ENCODE results near the gene SLC6A18. TPM values are rescaled to one million over a fixed set of nuclear protein-coding genes. Genes with fewer than 3 reads are reported as not detected.
"Not testable (repeated sequence)": the region's sequence is repeated elsewhere in the genome, so short reads cannot be mapped to it uniquely, and the experiment has no call there.

SLC6A18 gene
- total RNA-seq, 1 donor from 2014 or later: not detected

GRCh38 chr5:1290956-1291355 is 65.8 kb downstream of the SLC6A18 start:
- not testable (repeated sequence) for H3K9me3 Mint-ChIP-seq (ENCODE audit: unreplicated experiment); H3K36me3 Mint-ChIP-seq (ENCODE audit: low read depth, unreplicated experiment); H4K20me1 ChIP-seq (ENCODE audit: insufficient read depth, low read length); H3K27ac Mint-ChIP-seq (ENCODE audit: unreplicated experiment); H3K36me3 ChIP-seq (ENCODE audit: insufficient read depth, low read length); H3K4me1 Mint-ChIP-seq (ENCODE audit: low read depth, unreplicated experiment); H3K27ac ChIP-seq (ENCODE audit: low read depth, low read length); FAIRE-seq; H3K27me3 ChIP-seq (ENCODE audit: insufficient read depth, low read length); H3K4me3 ChIP-seq (ENCODE audit: insufficient read depth, low read depth, low read length); H3K4me2 ChIP-seq (ENCODE audit: low read length); H3K9ac ChIP-seq (ENCODE audit: low read length); H3K4me1 ChIP-seq (ENCODE audit: insufficient read depth, low read length); H3K4me3 Mint-ChIP-seq (ENCODE audit: unreplicated experiment); H2AFZ ChIP-seq (ENCODE audit: low read depth, low read length); H3K79me2 ChIP-seq (ENCODE audit: insufficient read depth, low read length); DNase-seq (ENCODE audit: low read depth); H3K9me3 ChIP-seq (ENCODE audit: insufficient read depth, low read depth, low read length)
- H3K27me3 Mint-ChIP-seq (ENCODE audit: low read depth, unreplicated experiment): peaks cover 21% of the 10 kb centered on the region

- Histone ChIP-seq H3K9me3 (ENCODE audit: insufficient read depth, low read depth, low read length) (no peaks in the 10 kb centered on the region), H3K4me2 (ENCODE audit: low read length) (no peak overlapping the region), H3K27me3 (ENCODE audit: insufficient read depth, low read length) (peaks cover 9% of the 10 kb centered on the region), H3K4me1 (ENCODE audit: insufficient read depth, low read length) (no peaks in the 10 kb centered on the region), H3K4me3 (ENCODE audit: insufficient read depth, low read depth, low read length) (no peak overlapping the region), H3K27ac (ENCODE audit: low read depth, low read length) (no peak overlapping the region), H4K20me1 (ENCODE audit: insufficient read depth, low read length) (no peaks in the 10 kb centered on the region), H3K79me2 (ENCODE audit: insufficient read depth, low read length) (no peaks in the 10 kb centered on the region), H2AFZ (ENCODE audit: low read depth, low read length) (no peak overlapping the region), H3K36me3 (ENCODE audit: insufficient read depth, low read length) (no peaks in the 10 kb centered on the region), H3K9ac (ENCODE audit: low read length) (no peak overlapping the region)
- no peak for DNase-seq (ENCODE audit: low read depth)
- Mint-ChIP-seq H3K27ac (ENCODE audit: unreplicated experiment) (no peak overlapping the region), H3K36me3 (ENCODE audit: low read depth, unreplicated experiment) (peaks cover 2% of the 10 kb centered on the region), H3K27me3 (ENCODE audit: low read depth, unreplicated experiment) (peaks cover 25% of the 10 kb centered on the region), H3K4me3 (ENCODE audit: unreplicated experiment) (no peak overlapping the region), H3K4me1 (ENCODE audit: low read depth, unreplicated experiment) (no peaks in the 10 kb centered on the region), H3K9me3 (ENCODE audit: unreplicated experiment) (peaks cover 3% of the 10 kb centered on the region)
- no peak for TF ChIP-seq EZH2 (IDR thresholded peaks at IDR 0.05; ENCODE audit: insufficient read depth, low read length)
- TF ChIP-seq, protein P1, sequence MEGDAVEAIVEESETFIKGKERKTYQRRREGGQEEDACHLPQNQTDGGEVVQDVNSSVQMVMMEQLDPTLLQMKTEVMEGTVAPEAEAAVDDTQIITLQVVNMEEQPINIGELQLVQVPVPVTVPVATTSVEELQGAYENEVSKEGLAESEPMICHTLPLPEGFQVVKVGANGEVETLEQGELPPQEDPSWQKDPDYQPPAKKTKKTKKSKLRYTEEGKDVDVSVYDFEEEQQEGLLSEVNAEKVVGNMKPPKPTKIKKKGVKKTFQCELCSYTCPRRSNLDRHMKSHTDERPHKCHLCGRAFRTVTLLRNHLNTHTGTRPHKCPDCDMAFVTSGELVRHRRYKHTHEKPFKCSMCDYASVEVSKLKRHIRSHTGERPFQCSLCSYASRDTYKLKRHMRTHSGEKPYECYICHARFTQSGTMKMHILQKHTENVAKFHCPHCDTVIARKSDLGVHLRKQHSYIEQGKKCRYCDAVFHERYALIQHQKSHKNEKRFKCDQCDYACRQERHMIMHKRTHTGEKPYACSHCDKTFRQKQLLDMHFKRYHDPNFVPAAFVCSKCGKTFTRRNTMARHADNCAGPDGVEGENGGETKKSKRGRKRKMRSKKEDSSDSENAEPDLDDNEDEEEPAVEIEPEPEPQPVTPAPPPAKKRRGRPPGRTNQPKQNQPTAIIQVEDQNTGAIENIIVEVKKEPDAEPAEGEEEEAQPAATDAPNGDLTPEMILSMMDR (IDR thresholded peaks at IDR 0.05; ENCODE audit: insufficient read depth, low read depth, low read length): no peak
- FAIRE-seq: no peak
These were observed 66.5 kb downstream of the SLC6A18 start for GRCh38 chr5:1291611-1292080.

GRCh38 chr5:1292139-1292538 is 67.0 kb downstream of the SLC6A18 start:
- DNase-seq (ENCODE audit: low read depth): no peak
- Histone ChIP-seq H3K27ac (ENCODE audit: low read depth, low read length) (no peak overlapping the region), H3K79me2 (ENCODE audit: insufficient read depth, low read length) (no peaks in the 10 kb centered on the region), H2AFZ (ENCODE audit: low read depth, low read length) (no peak overlapping the region), H3K36me3 (ENCODE audit: insufficient read depth, low read length) (no peaks in the 10 kb centered on the region), H3K4me2 (ENCODE audit: low read length) (no peak overlapping the region), H3K4me1 (ENCODE audit: insufficient read depth, low read length) (no peaks in the 10 kb centered on the region), H3K27me3 (ENCODE audit: insufficient read depth, low read length) (peaks cover 9% of the 10 kb centered on the region), H3K9me3 (ENCODE audit: insufficient read depth, low read depth, low read length) (no peaks in the 10 kb centered on the region), H4K20me1 (ENCODE audit: insufficient read depth, low read length) (no peaks in the 10 kb centered on the region), H3K4me3 (ENCODE audit: insufficient read depth, low read depth, low read length) (no peak overlapping the region), H3K9ac (ENCODE audit: low read length) (no peak overlapping the region)
- Mint-ChIP-seq H3K36me3 (ENCODE audit: low read depth, unreplicated experiment) (peaks cover 2% of the 10 kb centered on the region), H3K27me3 (ENCODE audit: low read depth, unreplicated experiment) (peaks cover 30% of the 10 kb centered on the region), H3K4me1 (ENCODE audit: low read depth, unreplicated experiment) (no peaks in the 10 kb centered on the region), H3K9me3 (ENCODE audit: unreplicated experiment) (peaks cover 3% of the 10 kb centered on the region), H3K4me3 (ENCODE audit: unreplicated experiment) (no peak overlapping the region), H3K27ac (ENCODE audit: unreplicated experiment) (no peak overlapping the region)
- FAIRE-seq: no peak
- no peak for TF ChIP-seq EZH2 (IDR thresholded peaks at IDR 0.05; ENCODE audit: insufficient read depth, low read length)
- TF ChIP-seq, protein P1 (IDR thresholded peaks at IDR 0.05; ENCODE audit: insufficient read depth, low read depth, low read length): no peak
